ENCODE results near the gene DES.

DNA sequence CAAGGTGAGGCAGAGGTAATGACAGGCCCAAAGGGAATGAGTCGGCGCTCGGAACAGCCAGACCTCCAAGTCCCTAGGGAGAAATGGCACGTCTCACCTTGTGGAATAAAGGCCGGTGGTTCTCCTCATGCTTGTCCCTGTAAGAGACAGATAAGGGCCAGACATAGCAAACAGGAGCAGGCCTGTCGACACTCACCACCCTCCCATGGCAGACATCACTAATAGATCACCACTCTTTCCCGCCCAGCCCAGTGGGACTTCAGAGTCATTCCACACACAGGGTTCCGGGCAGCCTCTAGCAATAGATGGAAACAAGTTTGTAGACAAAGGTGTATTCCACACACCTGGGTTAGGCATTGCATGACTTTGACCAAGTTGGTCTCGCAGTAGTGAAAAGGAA is 36.7 kb upstream of the DES start:
- TF ChIP-seq EZH2 (IDR thresholded peaks at IDR 0.05; ENCODE audit: borderline replicate concordance, insufficient read depth, low read length, poor library complexity, severe bottlenecking) (no peak), EP300 (conservative IDR thresholded peaks at IDR 0.05; ENCODE audit: poor library complexity, severe bottlenecking) (no peak), POLR2AphosphoS5 (IDR thresholded peaks at IDR 0.05) (no peak), SMC3 (conservative IDR thresholded peaks at IDR 0.05; ENCODE audit: poor library complexity) (no peak), TAF1 (IDR thresholded peaks at IDR 0.05; ENCODE audit: low read depth) (no peak), RAD21 (conservative IDR thresholded peaks at IDR 0.05) (no peak), MXI1 (conservative IDR thresholded peaks at IDR 0.05; ENCODE audit: poor library complexity, severe bottlenecking) (no peak)
- TF ChIP-seq, protein P1, sequence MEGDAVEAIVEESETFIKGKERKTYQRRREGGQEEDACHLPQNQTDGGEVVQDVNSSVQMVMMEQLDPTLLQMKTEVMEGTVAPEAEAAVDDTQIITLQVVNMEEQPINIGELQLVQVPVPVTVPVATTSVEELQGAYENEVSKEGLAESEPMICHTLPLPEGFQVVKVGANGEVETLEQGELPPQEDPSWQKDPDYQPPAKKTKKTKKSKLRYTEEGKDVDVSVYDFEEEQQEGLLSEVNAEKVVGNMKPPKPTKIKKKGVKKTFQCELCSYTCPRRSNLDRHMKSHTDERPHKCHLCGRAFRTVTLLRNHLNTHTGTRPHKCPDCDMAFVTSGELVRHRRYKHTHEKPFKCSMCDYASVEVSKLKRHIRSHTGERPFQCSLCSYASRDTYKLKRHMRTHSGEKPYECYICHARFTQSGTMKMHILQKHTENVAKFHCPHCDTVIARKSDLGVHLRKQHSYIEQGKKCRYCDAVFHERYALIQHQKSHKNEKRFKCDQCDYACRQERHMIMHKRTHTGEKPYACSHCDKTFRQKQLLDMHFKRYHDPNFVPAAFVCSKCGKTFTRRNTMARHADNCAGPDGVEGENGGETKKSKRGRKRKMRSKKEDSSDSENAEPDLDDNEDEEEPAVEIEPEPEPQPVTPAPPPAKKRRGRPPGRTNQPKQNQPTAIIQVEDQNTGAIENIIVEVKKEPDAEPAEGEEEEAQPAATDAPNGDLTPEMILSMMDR (IDR thresholded peaks at IDR 0.05; ENCODE audit: poor library complexity, severe bottlenecking): no peak
- TF ChIP-seq, protein P2, sequence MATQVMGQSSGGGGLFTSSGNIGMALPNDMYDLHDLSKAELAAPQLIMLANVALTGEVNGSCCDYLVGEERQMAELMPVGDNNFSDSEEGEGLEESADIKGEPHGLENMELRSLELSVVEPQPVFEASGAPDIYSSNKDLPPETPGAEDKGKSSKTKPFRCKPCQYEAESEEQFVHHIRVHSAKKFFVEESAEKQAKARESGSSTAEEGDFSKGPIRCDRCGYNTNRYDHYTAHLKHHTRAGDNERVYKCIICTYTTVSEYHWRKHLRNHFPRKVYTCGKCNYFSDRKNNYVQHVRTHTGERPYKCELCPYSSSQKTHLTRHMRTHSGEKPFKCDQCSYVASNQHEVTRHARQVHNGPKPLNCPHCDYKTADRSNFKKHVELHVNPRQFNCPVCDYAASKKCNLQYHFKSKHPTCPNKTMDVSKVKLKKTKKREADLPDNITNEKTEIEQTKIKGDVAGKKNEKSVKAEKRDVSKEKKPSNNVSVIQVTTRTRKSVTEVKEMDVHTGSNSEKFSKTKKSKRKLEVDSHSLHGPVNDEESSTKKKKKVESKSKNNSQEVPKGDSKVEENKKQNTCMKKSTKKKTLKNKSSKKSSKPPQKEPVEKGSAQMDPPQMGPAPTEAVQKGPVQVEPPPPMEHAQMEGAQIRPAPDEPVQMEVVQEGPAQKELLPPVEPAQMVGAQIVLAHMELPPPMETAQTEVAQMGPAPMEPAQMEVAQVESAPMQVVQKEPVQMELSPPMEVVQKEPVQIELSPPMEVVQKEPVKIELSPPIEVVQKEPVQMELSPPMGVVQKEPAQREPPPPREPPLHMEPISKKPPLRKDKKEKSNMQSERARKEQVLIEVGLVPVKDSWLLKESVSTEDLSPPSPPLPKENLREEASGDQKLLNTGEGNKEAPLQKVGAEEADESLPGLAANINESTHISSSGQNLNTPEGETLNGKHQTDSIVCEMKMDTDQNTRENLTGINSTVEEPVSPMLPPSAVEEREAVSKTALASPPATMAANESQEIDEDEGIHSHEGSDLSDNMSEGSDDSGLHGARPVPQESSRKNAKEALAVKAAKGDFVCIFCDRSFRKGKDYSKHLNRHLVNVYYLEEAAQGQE (IDR thresholded peaks at IDR 0.05; ENCODE audit: borderline replicate concordance): no peak
